T-helper 1 cell treated with Interleukin-12 subunit alpha and Interleukin-12 subunit beta and Interleukin-4 antibody, amounts not matched to agents 30 μg/mL and 1 μg/mL, for 36 hours (primary cell): ENCODE results near the gene CDK11A.
"Not testable (repeated sequence)": the region's sequence is repeated elsewhere in the genome, so short reads cannot be mapped to it uniquely, and the experiment has no call there.

ENCODE experiments used
- H3K27ac Mint-ChIP-seq: one replicate; pipeline ENCODE4 v1.8.0; 2021; ENCODE audit warnings: mild to moderate bottlenecking, mixed read lengths
- H3K27me3 Mint-ChIP-seq: one replicate; pipeline ENCODE4 v1.8.0; 2021; ENCODE audit warnings: low read depth, mixed read lengths
- H3K36me3 Mint-ChIP-seq: one replicate; pipeline ENCODE4 v1.8.0; 2021; ENCODE audit warnings: low read depth, mixed read lengths
- H3K4me1 Mint-ChIP-seq: one replicate; pipeline ENCODE4 v1.8.0; 2021; ENCODE audit warnings: low read depth, mixed read lengths
- H3K4me3 Mint-ChIP-seq: one replicate; pipeline ENCODE4 v1.8.0; 2021; ENCODE audit warnings: mild to moderate bottlenecking, moderate library complexity, mixed read lengths
- H3K9me3 Mint-ChIP-seq: one replicate; pipeline ENCODE4 v1.8.0; 2021; ENCODE audit warnings: mixed read lengths

The CDK11A gene

DNA sequence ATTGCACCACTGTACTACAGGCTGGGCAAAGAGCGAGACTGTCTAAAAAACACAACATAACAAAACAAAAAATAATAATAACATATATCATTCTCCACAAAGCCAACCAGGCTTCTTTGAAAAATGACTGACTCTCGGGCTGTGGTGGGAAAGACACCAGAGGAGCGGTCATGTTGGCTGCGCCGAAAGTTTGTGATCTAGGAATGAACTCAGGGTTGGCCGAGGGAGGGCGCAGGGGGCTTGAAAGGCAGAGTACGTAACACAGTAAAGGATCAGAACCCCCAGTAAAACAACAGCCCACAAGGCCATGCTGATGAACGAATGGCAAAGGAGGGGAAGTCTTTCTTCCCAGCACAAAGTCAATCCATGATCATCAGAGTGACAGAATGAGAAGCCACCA lies 36.3 kb downstream of the CDK11A start:
- H3K9me3 Mint-ChIP-seq, result no peaks in the 10 kb centered on the region
- H3K4me3 Mint-ChIP-seq, result no peak overlapping the region
- H3K36me3 Mint-ChIP-seq, result peaks cover 5% of the 10 kb centered on the region
- H3K27me3 Mint-ChIP-seq, result no peaks in the 10 kb centered on the region
- H3K27ac Mint-ChIP-seq, result no peak overlapping the region
- peaks cover 2% of the 10 kb centered on the region for H3K4me1 Mint-ChIP-seq

DNA sequence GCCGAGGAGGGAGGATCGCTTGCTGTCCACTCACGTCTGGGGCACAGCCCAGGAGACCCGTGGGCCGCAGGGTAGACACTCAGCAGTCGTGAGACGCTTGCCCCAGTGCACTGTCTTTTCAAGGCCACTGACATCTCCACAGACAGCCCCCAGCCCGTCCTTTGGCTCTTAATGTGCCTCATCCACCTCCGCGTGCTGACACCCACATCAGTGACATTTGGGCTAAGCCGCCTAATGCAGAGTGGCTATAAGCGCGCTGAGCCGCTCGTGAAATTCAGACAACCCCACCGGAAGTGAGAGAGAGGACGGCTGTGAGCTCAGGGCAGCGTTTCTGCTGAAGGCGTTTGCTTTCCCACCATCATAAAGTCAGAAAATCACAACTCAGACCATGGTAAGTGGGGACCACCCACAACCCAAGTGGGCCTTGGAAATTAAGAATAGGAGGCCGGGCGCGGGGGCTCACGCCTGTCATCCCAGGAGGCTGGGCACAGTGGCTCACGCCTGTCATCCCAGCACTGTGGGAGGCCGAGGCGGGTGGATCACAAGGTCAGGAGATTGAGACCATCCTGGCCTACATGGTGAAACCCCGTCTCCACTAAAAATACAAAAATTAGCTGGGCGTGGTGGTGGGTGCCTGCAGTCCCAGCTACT lies 40.0 kb downstream of the CDK11A start:
- no peaks in the 10 kb centered on the region for H3K27me3 Mint-ChIP-seq

DNA sequence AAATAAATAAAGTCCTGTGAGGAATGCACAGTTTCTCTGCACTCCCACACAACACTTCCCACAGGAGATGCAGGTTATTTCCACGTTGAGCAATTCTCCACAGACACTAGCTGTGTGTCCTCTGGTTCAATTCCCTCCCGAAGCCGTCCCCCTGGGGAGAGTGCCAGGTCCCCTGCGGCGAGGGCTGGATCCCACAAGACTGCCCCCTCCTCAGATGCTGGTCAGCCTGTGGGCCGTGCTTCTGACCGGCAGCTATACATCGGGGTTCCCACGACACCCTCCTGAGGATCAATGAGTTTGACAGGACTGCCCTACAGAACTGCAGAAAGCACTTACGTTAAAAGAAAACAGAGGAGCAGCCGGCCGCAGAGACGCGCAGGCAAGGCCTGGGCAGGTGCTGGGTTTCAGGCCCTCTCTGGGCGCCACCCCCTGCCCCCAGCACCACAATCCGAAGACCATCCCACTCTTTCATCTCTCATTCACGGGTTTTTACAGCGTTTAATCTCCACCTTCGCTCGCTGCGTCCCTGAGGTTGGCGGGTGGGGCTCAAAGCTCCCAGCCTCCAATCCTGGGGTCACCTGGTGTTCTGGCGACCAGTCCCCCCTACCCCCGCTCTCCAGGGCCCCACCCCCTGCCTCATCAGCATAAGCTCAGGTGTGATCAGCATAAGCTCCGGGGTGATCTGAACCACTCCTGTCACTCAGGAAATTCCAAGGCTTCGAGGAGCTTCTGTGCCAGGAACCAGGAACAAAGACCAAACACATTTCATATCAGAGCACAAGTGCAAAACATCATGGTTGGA lies 40.9 kb downstream of the CDK11A start:
- Mint-ChIP-seq H3K36me3 (peaks cover 3% of the 10 kb centered on the region), H3K4me3 (no peak overlapping the region), H3K9me3 (no peaks in the 10 kb centered on the region), H3K27me3 (no peaks in the 10 kb centered on the region), H3K27ac (no peak overlapping the region), H3K4me1 (peaks cover 13% of the 10 kb centered on the region)

More for the DNA sequence above, 40.0 kb downstream of the CDK11A start:
- no peak overlapping the region for H3K27ac Mint-ChIP-seq
- H3K9me3 Mint-ChIP-seq, result no peaks in the 10 kb centered on the region
- peaks cover 4% of the 10 kb centered on the region for H3K36me3 Mint-ChIP-seq
- H3K4me1 Mint-ChIP-seq, result peaks cover 5% of the 10 kb centered on the region
- H3K4me3 Mint-ChIP-seq, result no peak overlapping the region

DNA sequence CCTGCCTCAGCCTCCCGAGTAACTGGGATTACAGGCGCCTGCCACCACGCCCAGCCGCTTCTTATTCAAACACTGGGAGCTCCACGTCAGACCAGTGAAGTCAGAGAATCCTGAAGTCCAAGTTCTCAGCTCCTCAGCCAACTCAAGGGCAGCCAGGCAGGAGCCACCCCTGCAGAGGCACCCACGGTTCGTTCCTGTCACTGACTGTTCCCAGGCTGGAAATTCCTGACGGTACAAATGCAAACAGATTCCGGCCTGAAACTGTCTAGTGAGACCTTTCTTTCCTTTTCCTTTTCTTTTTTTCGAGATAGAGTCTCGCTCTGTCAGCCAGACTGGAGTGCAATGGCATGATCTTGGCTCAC lies 43.3 kb downstream of the CDK11A start:
- Mint-ChIP-seq H3K27ac (peak overlapping the region; percentile 62), H3K9me3 (no peaks in the 10 kb centered on the region), H3K36me3 (peaks cover 8% of the 10 kb centered on the region), H3K27me3 (no peaks in the 10 kb centered on the region), H3K4me1 (peaks cover 21% of the 10 kb centered on the region), H3K4me3 (no peak overlapping the region)

DNA sequence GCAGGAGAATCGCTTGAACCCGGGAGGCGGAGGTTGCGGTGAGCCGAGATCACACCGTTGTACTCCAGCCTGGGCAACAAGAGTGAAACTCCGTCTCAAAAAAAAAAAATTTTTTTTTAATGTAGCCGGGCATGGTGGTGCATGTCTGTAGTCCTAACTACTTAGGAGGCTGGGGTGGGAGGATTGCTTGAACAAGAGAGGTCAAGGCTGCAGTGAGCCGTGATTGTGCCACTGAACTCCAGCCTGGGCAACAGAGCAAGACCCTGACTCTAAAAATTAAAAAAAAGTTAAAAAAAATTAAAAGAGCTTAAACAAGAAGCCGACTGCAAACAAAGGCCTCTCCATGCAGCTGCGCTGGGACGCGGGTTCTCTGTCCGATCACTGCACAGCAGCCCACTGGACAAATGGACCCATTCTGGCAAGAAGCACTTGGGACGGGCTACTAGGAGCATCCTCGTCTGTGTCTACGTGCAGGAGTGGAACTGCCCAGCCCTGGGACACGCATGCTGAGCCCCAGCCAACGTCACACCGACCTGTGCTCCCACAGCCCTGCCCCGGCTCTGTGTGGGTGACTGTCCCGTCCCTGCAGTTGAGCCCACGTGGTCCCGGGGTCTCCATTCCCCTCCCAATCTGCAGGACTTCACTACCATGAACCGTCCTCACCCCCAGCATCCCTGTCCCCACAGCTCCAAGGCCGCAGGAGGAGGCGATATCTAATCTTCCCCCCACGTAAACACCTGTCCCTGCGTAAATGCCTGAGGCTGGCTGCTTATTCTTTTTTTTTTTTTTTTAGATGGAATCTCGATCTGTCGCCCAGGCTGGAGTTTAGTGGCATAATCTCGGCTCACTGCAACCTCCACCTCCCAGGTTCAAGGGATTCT lies 43.9 kb downstream of the CDK11A start:
- H3K9me3 Mint-ChIP-seq, result no peaks in the 10 kb centered on the region
- H3K36me3 Mint-ChIP-seq, result peaks cover 6% of the 10 kb centered on the region
- no peaks in the 10 kb centered on the region for H3K27me3 Mint-ChIP-seq
- peaks cover 19% of the 10 kb centered on the region for H3K4me1 Mint-ChIP-seq
- H3K4me3 Mint-ChIP-seq, result no peak overlapping the region
- no peak overlapping the region for H3K27ac Mint-ChIP-seq

DNA sequence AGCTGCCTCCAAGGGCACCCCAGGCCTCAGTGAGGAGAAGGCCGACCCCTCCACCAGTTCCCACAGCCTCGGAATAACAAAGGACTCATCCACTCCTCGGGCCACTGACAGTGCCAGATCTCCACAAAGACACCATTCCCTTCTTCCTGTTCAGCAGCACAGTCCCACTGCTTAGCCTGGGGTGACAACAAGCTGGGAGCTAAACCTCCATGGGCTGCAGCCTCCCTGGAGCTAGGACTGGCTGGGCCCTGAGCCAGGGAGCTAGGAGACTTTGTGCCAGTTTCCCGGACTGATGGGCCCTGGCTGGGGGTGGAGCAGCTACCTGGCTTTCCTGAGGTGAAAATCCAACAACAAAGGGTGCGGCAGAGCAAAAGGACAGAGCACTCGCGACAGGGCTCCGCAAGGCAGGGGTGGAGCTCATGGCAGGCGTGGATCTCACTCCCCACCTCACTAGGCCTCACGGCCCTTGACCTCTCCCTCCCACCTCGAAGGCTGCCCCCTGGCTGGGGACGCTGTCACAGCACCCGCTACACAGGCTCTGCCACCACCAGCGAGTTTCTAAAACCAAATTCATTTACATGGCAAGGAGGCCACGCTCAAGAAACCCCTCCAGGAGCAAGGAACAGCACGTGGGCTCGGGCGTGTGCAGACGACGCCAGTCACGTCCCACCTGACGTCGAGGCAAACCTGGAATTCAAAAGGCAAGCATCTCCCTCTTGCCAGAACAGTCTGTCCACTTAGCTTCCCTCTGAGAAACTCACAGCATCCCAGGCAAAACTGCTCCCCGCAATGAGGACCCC lies 45.4 kb downstream of the CDK11A start:
- H3K4me1 Mint-ChIP-seq, result peaks cover 19% of the 10 kb centered on the region
- no peaks in the 10 kb centered on the region for H3K27me3 Mint-ChIP-seq
- peak overlapping the region; percentile 94 for H3K27ac Mint-ChIP-seq
- H3K36me3 Mint-ChIP-seq, result peaks cover 7% of the 10 kb centered on the region
- no peaks in the 10 kb centered on the region for H3K9me3 Mint-ChIP-seq
- peak overlapping the region; percentile 73 for H3K4me3 Mint-ChIP-seq

DNA sequence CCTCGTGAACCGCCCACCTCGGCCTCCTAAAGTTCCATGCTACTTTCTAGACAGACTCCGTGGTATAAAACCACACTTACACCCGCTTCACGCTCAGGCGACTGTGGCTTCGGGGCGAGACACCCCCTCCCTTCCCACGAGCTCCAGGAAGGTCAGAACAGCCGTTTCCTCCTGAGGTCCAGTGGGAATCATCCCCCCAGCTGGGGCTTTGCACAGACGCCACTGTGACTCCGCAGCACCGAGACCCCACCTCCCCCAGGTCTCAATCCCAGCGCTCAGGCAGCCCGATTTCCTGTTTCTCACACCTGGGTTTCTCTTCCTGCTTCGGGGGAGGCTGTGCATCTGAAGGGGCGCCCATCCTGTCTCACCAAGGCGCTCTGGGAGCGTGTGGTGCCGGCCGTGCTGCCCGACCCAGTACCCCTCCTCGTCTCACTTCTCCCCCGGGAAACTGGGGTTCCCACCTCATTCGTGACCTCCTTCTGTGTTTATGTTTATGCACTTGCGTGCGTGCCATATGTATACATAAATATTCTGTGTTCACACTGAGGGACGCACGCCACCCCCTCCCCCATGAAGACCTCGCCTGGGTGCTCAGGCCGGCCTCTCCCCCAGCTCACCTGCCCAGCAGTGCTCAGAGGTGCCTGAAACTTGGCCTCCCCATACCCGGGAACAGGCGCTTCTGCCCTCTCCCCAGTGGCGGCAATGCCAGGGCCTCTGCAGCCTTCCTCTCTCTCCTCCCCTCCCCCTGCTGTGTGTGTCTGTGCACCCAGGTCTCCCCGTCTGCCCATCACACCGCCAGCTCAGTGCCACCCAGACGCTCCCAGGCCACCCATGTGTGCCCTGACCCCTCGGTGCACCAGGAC lies 46.2 kb downstream of the CDK11A start:
- H3K4me1 Mint-ChIP-seq, result peaks cover 19% of the 10 kb centered on the region
- H3K9me3 Mint-ChIP-seq, result no peaks in the 10 kb centered on the region
- H3K27ac Mint-ChIP-seq, result peak overlapping the region; percentile 94
- no peaks in the 10 kb centered on the region for H3K27me3 Mint-ChIP-seq
- H3K4me3 Mint-ChIP-seq, result peak overlapping the region; percentile 73
- H3K36me3 Mint-ChIP-seq, result peaks cover 9% of the 10 kb centered on the region

DNA sequence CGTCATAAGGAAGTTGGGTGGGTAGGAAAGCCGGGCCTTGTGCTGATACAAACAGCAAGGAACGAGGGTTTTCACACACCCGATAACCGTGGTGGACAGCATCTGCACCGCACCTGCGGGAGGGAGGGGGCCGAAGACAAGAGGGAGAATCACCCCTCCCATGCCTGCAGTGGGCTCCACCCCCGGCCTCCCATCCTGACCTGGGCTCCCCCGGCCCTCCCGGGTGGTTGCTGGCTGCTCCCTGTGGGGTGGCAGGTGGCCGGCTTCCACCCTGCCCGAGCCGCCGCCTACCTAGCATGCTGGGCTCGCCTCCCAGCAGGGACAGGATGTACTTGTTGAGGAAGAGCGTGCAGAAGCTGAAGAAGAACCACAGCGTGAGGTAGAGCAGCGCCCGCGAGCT lies 48.1 kb downstream of the CDK11A start:
- Mint-ChIP-seq H3K4me1 (peaks cover 19% of the 10 kb centered on the region), H3K36me3 (peaks cover 11% of the 10 kb centered on the region)
- not testable (repeated sequence) for H3K27me3 Mint-ChIP-seq, H3K9me3 Mint-ChIP-seq, H3K27ac Mint-ChIP-seq, H3K4me3 Mint-ChIP-seq

DNA sequence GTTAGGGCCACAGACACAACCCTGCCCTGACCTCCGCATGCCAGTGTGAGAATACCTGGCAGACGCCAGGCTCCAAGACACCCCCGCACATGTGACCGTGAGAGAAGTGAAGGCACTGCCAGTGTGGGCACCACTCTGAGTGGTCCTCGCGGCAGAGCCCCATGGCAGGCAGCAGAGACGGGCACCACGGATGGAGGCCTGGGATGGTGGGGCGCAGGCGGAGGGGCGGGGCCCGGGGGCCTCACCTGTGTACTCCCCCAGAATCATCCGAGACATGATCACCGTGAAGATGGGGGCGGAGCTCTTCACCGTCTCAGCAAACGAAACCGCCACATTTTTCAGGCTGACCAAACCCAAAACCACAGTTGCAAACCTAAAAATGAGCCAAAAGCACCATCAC lies 48.9 kb downstream of the CDK11A start:
- not testable (repeated sequence) for H3K27me3 Mint-ChIP-seq, H3K27ac Mint-ChIP-seq, H3K4me3 Mint-ChIP-seq, H3K9me3 Mint-ChIP-seq
- Mint-ChIP-seq H3K36me3 (peaks cover 11% of the 10 kb centered on the region), H3K4me1 (peaks cover 19% of the 10 kb centered on the region)

DNA sequence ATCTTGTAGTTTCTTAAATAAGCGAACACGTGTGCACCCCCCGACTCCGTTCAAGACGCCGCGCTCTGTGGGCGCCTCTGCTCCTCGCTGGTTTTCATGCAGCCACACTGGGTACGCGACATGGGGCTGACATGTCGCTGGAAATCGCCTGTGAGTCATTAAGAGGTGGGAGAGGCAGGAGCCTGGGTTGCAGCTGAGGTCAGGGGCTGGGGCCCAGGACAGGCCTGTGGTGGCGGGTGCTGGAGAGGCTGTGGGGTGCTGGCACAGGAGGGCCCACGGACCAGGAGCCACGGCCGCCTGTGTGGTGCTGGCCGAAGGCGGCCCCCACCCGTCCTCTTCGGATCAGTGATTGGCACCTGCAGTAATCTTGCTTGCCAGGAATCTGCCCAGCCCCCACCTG lies 49.4 kb downstream of the CDK11A start:
- peaks cover 13% of the 10 kb centered on the region for H3K36me3 Mint-ChIP-seq

DNA sequence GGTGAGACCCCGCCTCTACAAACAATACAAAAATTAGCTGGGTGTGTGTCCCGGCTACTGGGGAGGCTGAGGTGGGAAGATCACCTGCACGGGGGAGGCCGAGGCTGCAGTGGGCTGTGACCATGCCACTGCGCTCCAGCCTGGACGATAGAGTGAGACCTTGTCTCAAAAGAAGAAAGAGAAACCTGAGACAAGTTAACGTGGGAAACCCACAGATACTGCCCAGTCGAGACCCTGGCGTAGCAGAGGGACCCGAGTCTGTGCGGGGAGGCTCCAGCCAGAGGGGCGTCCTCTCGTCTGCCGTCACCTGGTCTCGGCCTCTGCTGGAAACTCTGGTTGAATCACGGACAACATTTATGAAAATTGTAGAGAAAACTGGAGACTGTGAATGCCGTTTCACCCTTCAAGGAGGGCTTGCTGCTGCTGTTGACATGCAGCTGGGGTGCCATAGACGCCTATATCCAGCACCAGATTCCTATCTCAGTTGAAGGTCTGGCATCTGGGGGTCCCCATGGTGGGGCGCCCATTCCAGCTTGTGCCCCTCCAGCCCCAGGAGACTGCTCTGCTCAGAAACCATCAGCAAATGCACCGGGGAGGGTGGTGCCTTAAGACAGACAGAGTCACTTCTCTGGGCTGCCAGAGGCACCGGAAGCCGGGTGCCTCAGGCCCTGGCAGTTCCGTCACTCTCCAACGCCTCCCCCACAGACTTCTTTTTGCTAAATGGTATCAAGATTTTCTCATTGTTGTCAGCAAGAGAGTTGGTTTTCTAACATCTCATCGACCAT lies 51.8 kb downstream of the CDK11A start:
- H3K27ac Mint-ChIP-seq, result no peak overlapping the region
- H3K4me1 Mint-ChIP-seq, result no peaks in the 10 kb centered on the region
- no peaks in the 10 kb centered on the region for H3K27me3 Mint-ChIP-seq
- peaks cover 10% of the 10 kb centered on the region for H3K36me3 Mint-ChIP-seq
- H3K9me3 Mint-ChIP-seq, result no peaks in the 10 kb centered on the region
- H3K4me3 Mint-ChIP-seq, result no peak overlapping the region

More for the DNA sequence above, 49.4 kb downstream of the CDK11A start:
- H3K9me3 Mint-ChIP-seq, H3K4me3 Mint-ChIP-seq, H3K27ac Mint-ChIP-seq, H3K27me3 Mint-ChIP-seq: not testable (repeated sequence)
- H3K4me1 Mint-ChIP-seq, result peaks cover 19% of the 10 kb centered on the region

DNA sequence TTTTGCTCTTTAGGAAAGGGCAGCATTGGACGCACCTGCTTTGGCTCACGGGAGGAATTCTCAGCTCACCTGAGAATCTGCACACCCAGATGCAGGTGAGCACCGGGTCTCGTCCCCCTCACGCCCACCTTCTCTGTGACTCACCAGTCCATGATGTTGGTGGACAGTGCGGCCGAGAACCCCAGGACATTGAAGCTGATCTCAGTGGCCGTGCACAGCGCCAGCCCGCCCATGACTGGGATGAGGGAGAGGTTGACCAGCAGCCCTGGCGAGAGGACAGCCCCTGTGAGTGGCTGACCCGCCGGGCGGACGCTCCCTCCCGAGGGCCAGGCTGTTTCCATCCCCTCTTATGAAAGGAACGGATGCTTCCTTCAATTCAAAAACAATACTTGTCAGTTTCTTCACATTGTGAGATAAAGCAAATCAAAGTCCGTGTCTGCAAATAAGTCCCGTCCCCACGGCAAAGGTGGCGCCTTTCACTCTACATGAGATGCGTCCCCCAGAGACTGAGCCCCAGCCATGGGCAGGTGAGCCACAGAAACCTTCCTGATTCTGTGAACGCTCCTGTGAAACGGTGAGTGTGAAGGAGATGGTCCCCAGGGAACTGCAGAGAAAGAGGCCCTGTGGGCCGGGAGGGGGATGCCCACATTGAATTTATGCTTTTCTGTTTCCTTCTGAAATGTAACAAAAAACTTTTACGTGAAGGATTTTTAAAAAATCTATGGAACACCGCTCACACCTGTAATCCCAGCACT lies 52.6 kb downstream of the CDK11A start:
- no peaks in the 10 kb centered on the region for H3K27me3 Mint-ChIP-seq
- peaks cover 11% of the 10 kb centered on the region for H3K36me3 Mint-ChIP-seq
- H3K4me1 Mint-ChIP-seq, result no peaks in the 10 kb centered on the region
- no peaks in the 10 kb centered on the region for H3K9me3 Mint-ChIP-seq
- H3K27ac Mint-ChIP-seq, result no peak overlapping the region
- H3K4me3 Mint-ChIP-seq, result no peak overlapping the region
